Measurements from ENCODE around the gene ACAN.

DNA sequence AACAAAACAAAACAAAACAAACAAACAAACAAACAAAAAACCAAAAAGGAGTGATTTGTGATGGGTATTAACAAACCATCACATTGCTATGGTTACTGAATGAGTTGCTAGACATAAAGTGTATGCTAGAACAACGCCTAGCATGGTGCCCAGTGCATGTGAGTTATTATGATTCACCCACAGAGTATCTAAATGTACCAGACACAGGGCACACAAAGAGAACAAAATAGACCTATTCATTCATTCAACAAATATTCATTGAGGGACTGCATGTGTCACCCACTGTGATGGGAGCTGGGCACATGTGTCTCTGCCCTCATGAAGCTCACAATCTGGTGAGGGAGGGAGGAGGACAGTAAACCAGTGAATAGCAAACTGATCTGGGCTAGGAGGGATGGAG lies 11.6 kb upstream of the ACAN start:
- TF ChIP-seq, protein P1, sequence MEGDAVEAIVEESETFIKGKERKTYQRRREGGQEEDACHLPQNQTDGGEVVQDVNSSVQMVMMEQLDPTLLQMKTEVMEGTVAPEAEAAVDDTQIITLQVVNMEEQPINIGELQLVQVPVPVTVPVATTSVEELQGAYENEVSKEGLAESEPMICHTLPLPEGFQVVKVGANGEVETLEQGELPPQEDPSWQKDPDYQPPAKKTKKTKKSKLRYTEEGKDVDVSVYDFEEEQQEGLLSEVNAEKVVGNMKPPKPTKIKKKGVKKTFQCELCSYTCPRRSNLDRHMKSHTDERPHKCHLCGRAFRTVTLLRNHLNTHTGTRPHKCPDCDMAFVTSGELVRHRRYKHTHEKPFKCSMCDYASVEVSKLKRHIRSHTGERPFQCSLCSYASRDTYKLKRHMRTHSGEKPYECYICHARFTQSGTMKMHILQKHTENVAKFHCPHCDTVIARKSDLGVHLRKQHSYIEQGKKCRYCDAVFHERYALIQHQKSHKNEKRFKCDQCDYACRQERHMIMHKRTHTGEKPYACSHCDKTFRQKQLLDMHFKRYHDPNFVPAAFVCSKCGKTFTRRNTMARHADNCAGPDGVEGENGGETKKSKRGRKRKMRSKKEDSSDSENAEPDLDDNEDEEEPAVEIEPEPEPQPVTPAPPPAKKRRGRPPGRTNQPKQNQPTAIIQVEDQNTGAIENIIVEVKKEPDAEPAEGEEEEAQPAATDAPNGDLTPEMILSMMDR (IDR thresholded peaks at IDR 0.05), result no peak
- TF ChIP-seq POLR2A (IDR thresholded peaks at IDR 0.05), result no peak
- TF ChIP-seq POLR2AphosphoS5 (IDR thresholded peaks at IDR 0.05), result no peak
